Measurements from ENCODE around the gene CER1.

- TF ChIP-seq POLR2A (IDR thresholded peaks at IDR 0.05; ENCODE audit: low read depth, low read length) (no peak), POLR2AphosphoS5 (IDR thresholded peaks at IDR 0.05; ENCODE audit: low read depth, low read length) (no peak), TAF1 (IDR thresholded peaks at IDR 0.05; ENCODE audit: borderline replicate concordance, low read depth, low read length) (no peak)
Observed at GRCh38 chr9:14671377-14671776, 51.2 kb downstream of the CER1 start.
